Measurements from ENCODE around the gene SH3GLB1. TPM values are rescaled to one million over a fixed set of nuclear protein-coding genes. Genes with fewer than 3 reads are reported as not detected.
A peak's percentile ranks its signal among the peaks of the same experiment; 100 is the strongest.

The SH3GLB1 gene
- total RNA-seq, 1 donor: 85.3 TPM

GRCh38 chr1:86778569-86779239 is 74.3 kb downstream of the SH3GLB1 start:
- DNase-seq (ENCODE audit: low read depth): peak; percentile 83
- no peak for TF ChIP-seq CTCF (IDR thresholded peaks at IDR 0.05; ENCODE audit: insufficient read depth, low read length)
- no peak overlapping the region for H3K4me3 ChIP-seq (ENCODE audit: low read depth, low read length)

GRCh38 chr1:86779308-86780191 is 75.2 kb downstream of the SH3GLB1 start:
- no peak overlapping the region for H3K4me3 ChIP-seq (ENCODE audit: low read depth, low read length)
- DNase-seq (ENCODE audit: low read depth): peak; percentile 91
- TF ChIP-seq CTCF (IDR thresholded peaks at IDR 0.05; ENCODE audit: insufficient read depth, low read length): no peak

- no peak for TF ChIP-seq CTCF (IDR thresholded peaks at IDR 0.05; ENCODE audit: insufficient read depth, low read length)
- H3K4me3 ChIP-seq (ENCODE audit: low read depth, low read length): no peak overlapping the region
- DNase-seq (ENCODE audit: low read depth): no peak
Measured at GRCh38 chr1:86782482-86782881, 78.1 kb downstream of the SH3GLB1 start.

- DNase-seq (ENCODE audit: low read depth): no peak
- H3K4me3 ChIP-seq (ENCODE audit: low read depth, low read length): no peak overlapping the region
- no peak for TF ChIP-seq CTCF (IDR thresholded peaks at IDR 0.05; ENCODE audit: insufficient read depth, low read length)
Measured at GRCh38 chr1:86787621-86788020, 83.2 kb downstream of the SH3GLB1 start.

DNA sequence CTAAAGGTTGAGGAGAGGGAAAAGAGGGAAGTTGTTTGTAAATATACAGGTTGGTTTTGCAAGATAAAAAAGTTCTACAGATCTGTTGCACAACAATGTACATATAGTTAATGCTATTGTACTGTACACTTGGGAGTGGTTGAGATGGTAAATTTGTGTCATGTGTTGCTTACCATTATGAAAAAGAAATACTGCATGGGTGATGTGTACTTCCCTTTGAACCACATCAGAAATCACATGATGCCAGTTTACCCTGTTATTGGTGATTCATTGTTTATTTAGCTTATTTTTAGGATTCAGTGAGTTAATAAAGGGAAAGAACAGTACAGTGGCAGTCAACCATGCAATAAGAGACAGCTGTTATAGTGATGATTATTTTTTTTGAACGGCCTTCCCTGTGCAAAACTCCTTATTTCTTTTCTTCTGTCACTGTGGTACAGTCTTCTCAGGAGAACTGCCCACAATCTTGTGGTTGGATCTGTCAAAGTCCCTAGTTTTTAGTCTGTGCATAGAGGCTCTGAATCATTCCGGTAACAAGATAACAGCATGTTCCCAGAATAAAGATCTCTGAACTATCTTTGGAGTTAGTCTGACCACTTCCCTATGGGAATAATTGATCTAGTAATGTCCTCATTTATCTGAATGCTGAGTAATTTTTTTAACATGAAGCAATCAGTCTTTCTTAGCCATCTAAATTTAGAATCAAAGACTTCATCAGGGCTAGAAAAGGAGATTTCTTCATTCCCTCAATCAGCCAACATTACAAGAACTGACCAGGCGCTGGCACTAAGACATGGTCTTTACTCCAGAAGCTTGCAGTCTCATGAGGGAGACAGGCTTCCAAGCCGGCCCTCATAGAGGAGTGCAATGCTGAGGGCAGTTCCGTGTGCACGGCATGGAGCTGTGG is 84.2 kb downstream of the SH3GLB1 start:
- no peak overlapping the region for H3K4me3 ChIP-seq (ENCODE audit: low read depth, low read length)
- DNase-seq (ENCODE audit: low read depth): peak; percentile 98
- no peak for TF ChIP-seq CTCF (IDR thresholded peaks at IDR 0.05; ENCODE audit: insufficient read depth, low read length)

DNA sequence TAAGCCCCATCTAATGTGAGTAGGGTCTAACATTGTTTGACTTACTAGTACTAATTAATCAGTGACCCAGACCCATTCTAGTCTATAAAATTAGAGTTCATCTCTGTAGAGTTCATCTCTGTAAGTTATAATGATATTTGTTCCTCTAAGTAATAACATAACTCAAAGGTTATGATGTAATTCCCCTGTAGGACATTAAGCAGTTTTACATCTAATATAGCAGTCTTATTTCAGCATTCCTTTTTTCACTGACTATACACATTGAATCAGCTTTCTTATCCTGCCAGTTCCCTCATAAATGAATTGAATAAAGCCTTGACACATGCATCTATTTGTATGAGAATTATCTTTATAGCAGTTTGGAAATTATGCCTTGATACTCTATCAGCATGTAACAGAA is 90.9 kb downstream of the SH3GLB1 start:
- H3K4me3 ChIP-seq (ENCODE audit: low read depth, low read length): no peak overlapping the region
- no peak for TF ChIP-seq CTCF (IDR thresholded peaks at IDR 0.05; ENCODE audit: insufficient read depth, low read length)
- DNase-seq (ENCODE audit: low read depth): no peak

Data from fibroblast of the aortic adventitia (primary cell).